LNCAP (cell line): ENCODE data around the gene GNB3.

ENCODE experiments used
- TF ChIP-seq, protein P1 (sequence below): fragments of 450-650 bp; IDR thresholded peaks from 2 replicates; pipeline ENCODE4 v1.5.1; 2017; ENCODE audit warnings: mild to moderate bottlenecking

GNB3 gene

DNA sequence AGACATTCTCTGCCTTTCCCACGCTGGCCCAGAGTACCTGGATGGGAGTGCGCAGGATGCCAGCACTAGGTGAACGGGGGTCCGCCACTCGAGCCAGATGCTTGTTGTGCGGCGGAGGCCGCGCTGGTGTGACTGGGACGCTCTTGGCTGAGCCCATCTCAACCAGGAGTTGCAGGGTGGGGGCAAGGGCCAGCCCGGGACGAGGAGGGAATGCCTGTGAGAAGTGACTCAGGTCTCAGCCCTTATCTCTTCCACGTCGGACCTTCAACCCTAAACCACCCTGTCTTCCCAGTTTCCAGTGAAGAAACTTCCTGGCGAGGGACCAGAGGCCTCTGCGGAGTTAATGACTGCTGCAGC, 10.0 kb downstream of the GNB3 start:
- TF ChIP-seq, protein P1, sequence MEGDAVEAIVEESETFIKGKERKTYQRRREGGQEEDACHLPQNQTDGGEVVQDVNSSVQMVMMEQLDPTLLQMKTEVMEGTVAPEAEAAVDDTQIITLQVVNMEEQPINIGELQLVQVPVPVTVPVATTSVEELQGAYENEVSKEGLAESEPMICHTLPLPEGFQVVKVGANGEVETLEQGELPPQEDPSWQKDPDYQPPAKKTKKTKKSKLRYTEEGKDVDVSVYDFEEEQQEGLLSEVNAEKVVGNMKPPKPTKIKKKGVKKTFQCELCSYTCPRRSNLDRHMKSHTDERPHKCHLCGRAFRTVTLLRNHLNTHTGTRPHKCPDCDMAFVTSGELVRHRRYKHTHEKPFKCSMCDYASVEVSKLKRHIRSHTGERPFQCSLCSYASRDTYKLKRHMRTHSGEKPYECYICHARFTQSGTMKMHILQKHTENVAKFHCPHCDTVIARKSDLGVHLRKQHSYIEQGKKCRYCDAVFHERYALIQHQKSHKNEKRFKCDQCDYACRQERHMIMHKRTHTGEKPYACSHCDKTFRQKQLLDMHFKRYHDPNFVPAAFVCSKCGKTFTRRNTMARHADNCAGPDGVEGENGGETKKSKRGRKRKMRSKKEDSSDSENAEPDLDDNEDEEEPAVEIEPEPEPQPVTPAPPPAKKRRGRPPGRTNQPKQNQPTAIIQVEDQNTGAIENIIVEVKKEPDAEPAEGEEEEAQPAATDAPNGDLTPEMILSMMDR = no peak

DNA sequence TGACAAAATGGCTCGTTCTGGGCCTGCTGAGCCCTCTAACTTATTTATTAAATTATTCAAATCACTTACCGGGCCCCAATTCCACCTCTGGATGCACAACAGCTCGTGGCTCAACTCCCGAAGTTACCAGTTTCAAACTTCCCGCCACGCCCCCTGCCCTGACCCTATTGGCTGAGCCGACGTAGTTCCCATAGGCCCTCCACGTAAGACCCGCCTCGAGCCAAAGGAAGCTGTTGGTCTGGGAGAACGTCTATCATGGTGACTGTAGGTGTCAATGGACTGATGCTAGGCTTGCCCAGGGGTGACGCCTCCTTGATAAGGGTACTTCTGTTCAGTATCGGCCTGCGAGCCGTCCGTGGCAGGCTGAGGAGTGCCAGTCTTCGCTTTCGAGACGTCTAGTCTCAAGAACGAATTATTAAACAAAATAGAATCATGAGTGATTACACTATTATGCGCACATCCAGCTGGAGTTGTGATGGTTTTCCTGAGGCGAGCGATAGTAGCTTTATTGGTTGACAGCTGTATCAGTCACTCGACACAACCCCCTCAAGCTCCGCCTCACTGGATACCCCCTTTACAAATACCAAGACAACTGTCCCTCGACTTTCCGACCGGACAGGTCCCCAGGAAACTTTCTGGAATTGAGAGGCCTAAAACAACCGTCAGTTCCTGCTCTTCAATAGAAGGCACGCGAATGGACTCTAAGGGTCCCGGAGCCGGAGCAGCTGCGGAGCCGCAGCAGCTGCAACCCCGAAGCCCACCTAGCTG, 10.6 kb downstream of the GNB3 start, which contains the start of gene CDCA3:
TSS of gene CDCA3 (minus strand) at position 134 of the 768 bp plus-strand sequence. CDS start 334 bp downstream, outside the sequence.
- TF ChIP-seq, protein P1 = no peak

DNA sequence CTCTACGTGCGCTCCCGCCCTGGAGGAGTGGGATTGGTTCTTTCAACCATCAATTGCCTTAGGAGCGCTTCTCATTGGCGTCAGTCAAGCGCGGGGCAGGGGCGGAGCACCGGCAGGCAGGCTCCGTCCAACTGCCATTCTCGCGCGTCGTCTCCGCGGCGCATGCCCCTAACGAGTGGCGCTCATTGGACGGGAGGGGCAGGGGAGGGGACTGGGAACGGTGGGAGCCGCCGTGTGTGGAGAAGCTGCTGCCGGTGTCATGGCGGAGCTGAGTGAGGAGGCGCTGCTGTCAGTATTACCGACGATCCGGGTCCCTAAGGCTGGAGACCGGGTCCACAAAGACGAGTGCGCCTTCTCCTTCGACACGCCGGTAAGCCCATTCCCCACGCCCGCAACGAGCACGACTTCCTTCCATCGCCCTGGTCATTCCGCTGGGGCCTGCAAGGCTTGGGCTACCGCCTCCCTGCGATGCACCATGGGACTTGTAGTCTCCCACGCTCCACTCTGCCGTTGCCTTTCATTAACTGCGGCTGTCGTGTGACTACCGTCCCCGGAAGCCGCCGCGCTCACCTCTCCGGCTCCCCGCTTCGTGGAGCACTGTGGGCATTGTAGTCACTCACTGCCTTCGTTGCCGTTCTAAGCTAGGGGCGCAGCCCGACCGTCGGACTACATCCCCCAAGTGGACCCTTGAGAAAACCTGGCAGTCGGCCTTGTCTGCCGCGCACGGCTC, 11.4 kb downstream of the GNB3 start, which contains the start of gene USP5:
TSS of gene USP5 (plus strand) at position 230 of the 730 bp plus-strand sequence. CDS start at position 260, 30 bp downstream.
- TF ChIP-seq, protein P1 = no peak

DNA sequence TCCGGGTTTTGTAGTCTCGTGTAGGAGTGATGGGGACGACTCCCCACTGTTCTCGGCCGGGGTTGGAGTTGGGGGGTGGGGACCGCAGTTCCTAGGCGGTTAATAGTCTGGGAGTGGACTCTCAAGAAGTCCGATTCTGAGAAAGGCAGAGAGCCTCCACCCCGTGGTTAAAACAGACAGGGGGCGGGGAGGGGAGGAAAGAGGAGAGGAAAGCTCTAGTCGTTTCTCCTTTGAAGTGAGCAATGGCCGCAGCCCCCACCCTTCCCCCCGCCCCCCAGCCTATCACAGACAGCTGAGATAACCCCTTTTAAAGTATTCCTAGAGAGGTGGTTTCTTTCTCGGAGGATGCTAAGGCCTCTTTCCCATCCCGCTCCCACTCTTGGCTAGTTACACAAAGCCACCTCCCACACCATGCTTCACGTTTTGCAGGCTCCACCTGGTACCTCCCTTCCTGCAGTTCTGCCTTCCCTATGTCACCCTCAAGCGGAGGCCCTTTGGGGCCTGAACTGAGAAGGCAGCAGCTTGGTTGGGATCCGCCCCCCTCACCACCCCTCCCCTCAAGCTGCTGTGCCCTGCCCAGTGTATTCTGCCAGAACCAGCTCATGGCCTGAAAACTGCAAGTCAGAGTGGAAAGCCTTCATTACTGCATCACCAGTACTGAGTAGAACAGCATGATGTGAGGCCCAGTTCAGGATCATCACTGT, 12.1 kb downstream of the GNB3 start:
- TF ChIP-seq, protein P1 = no peak

DNA sequence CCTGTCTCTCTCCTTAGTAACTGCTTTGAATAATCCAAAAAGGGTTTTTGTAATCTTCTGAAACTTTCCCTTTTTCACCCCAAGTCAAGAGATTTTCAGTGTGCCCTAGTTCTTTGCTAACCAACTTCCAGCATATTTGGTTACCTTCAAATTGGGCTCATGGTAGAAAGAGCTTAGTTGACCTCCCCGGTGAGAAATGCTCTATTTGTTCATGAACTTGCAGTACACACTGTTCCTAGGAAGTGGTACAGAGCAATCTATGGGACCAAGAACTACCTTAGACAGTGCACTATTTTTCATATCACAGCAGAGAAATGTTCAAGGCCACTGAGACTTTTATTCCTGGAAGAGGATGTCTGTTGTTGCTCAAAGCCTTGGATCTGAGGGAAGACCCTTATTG, 12.9 kb downstream of the GNB3 start:
- TF ChIP-seq, protein P1 = no peak

DNA sequence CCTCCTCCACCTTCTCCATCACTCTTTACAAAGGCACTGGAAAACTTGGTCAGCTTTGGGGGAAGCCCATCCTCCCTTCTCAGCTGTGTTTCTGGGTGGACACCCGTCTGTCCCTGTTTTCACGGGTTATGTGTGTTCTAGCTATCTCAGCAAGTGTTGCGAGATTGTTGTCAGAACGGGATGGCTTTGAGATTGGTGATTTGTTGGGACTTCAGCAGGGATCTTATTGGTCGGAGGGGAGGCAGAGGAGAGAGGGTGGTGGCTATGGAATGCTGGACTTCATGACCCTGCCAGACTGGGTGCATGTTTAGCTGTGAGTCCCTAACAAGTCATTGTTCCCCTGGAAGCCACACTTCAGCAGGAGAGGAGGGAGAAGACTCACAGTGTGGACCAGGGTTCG, 13.3 kb downstream of the GNB3 start:
- TF ChIP-seq, protein P1 = no peak

DNA sequence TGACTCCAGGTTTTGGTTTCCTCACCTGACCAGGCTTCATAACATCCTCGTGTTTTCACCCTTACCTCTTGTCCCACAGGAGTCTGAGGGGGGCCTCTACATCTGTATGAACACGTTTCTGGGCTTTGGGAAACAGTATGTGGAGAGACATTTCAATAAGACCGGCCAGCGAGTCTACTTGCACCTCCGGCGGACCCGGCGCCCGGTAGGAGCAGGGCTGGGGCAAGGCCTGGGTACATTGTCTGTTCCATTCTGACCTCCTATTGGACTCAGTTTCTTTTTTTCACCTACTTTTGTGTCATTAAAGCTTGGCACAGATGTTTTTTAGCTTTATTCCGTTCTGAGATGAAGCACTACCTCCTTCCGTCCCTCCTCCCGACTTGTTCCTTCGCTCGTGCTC, 14.6 kb downstream of the GNB3 start:
- TF ChIP-seq, protein P1 = no peak
